Esophagus squamous epithelium (tissue), 5 donors: Measurements from ENCODE around the gene TPD52L2. TPM values are rescaled to one million over a fixed set of nuclear protein-coding genes. Genes with fewer than 3 reads are reported as not detected.
"Not testable (repeated sequence)": the region's sequence is repeated elsewhere in the genome, so short reads cannot be mapped to it uniquely, and the experiment has no call there.

Source experiments
- DNase-seq: peaks from one replicate; lab custom pipeline; 2025; lab: John Stamatoyannopoulos, UW
- H3K27ac ChIP-seq, 4 donors: fragments of 200-600 bp; sonication (generic); one replicate each; pipeline ENCODE4 v1.5.1; 2016 to 2019; ENCODE audit warnings: mild to moderate bottlenecking in 1 of 4
- H3K27me3 ChIP-seq, 4 donors: fragments of 200-600 bp; sonication (generic); 1 replicate in 3 of 4; 2 replicates in 1 of 4; pipeline versions ENCODE4 v1.5.1 to v1.6.0; 2017 to 2021; ENCODE audit warnings: antibody characterized with exemption in 1 of 4
- H3K36me3 ChIP-seq, 3 donors: fragments of 200-600 bp; sonication (generic); one replicate each; pipeline ENCODE4 v1.5.1; 2016 to 2019
- H3K4me1 ChIP-seq, 3 donors: fragments of 200-600 bp; sonication (generic); one replicate each; pipeline ENCODE4 v1.5.1; 2017 to 2019
- H3K4me3 ChIP-seq, 4 donors: fragments of 200-600 bp; sonication (generic); 1 replicate in 3 of 4; 2 replicates in 1 of 4; pipeline ENCODE4 v1.5.1; 2016 to 2019; ENCODE audit warnings: mild to moderate bottlenecking in 2 of 4, moderate library complexity in 1 of 4
- H3K9me3 ChIP-seq, 3 donors: fragments of 200-600 bp; sonication (generic); one replicate each; pipeline ENCODE4 v1.5.1; 2016 to 2019
- POLR2A ChIP-seq, 4 donors: fragments of 450-650 bp; IDR thresholded peaks; one replicate each; pipeline ENCODE4 v1.6.1; 2017; ENCODE audit warnings: antibody characterized with exemption in 4 of 4, mild to moderate bottlenecking in 4 of 4, moderate library complexity in 3 of 4
- WGBS, 2 donors: methylation state at CpG; one replicate each; pipeline ENCODE4 v1.1.5; 2018; 5-methylcytosine and 5-hydroxymethylcytosine counted together
- intact Hi-C: fragments of 100-400 bp; cut with DNase I; formaldehyde crosslinking; loops from one replicate; pipeline ENCODE4 v1.15.0; 2022
- total RNA-seq, 4 donors: library from RNA; depleted of rRNA; stranded (reverse); fragments of >200 nt; gene quantifications; one replicate each; pipeline ENCODE4 v1.1.0, GENCODE V29; 2016
- TF ChIP-seq, protein P1 (sequence below), 6 experiments: fragments of 450-650 bp in 4 of 6; fragments of 200-600 bp in 2 of 6; sonication (generic) in 2 of 6; IDR thresholded peaks; one replicate each; pipeline ENCODE4 v1.5.1; 2016 to 2019; ENCODE audit warnings: antibody characterized with exemption in 6 of 6, mild to moderate bottlenecking in 4 of 6, moderate library complexity in 4 of 6
- donor health status: DM: yes; HTN: yes; CAD: no.

The TPD52L2 gene
- total RNA-seq, 4 donors from 2014 or later, result 97.1 to 124 (median 116) TPM

DNA sequence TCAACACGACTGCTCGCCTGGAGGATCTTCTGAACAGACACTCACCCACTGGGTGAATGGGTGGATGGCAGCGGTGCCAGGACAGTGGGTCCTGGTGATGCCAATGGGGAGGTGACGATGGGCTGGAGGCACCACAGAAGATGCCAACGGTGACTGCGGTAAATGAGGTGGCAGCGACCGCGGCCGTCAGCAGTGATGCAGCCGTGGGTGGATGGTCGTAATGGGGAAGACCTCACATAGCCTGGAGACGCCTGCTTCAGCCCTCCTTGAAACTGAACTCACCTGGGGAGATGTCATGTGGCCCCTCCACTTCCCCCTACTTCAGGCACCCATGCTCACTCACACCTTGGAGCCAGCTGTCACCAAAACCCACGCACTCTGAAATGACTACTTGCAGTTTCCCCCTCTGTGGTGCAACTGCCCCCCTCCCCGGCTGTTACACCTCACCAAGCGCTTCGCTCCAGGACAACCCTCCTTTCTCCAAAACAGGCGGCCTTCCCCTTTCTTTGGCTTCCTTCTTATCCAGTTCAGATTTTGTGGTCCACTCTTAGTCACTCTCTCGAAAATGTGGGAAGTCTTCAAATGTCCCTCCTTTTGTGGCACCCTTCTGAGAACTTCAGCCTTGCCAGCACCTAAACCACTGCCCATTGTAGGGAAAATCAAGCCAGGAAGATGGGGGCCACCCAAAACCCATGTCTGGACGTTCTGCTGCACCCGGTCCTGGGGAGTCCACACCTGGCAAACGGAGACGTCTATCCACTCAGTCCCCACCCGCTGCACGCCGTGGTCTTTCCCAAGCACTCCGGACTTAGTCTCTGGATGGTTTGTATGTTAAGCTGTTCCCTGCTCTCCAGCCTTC, 14.2 kb upstream of the TPD52L2 start:
- Histone ChIP-seq H3K4me3 (no peak overlapping the region), H3K27me3 (peaks cover 0 to 75% (median 9%) of the 10 kb centered on the region in 4 donors), H3K4me1 (peaks cover 32 to 56% (median 34%) of the 10 kb centered on the region in 3 donors), H3K27ac (no peak overlapping the region), H3K9me3 (no peaks in the 10 kb centered on the region), H3K36me3 (no peaks in the 10 kb centered on the region)
- no peak for DNase-seq
- intact Hi-C loops, result no loop called here
- no peak for TF ChIP-seq POLR2A (IDR thresholded peaks at IDR 0.05)
- TF ChIP-seq, protein P1, sequence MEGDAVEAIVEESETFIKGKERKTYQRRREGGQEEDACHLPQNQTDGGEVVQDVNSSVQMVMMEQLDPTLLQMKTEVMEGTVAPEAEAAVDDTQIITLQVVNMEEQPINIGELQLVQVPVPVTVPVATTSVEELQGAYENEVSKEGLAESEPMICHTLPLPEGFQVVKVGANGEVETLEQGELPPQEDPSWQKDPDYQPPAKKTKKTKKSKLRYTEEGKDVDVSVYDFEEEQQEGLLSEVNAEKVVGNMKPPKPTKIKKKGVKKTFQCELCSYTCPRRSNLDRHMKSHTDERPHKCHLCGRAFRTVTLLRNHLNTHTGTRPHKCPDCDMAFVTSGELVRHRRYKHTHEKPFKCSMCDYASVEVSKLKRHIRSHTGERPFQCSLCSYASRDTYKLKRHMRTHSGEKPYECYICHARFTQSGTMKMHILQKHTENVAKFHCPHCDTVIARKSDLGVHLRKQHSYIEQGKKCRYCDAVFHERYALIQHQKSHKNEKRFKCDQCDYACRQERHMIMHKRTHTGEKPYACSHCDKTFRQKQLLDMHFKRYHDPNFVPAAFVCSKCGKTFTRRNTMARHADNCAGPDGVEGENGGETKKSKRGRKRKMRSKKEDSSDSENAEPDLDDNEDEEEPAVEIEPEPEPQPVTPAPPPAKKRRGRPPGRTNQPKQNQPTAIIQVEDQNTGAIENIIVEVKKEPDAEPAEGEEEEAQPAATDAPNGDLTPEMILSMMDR (IDR thresholded peaks at IDR 0.05), result no peak
- 57 to 64% methylated on average over 21 to 24 of the region's 27 CpGs for WGBS, 2 donors

DNA sequence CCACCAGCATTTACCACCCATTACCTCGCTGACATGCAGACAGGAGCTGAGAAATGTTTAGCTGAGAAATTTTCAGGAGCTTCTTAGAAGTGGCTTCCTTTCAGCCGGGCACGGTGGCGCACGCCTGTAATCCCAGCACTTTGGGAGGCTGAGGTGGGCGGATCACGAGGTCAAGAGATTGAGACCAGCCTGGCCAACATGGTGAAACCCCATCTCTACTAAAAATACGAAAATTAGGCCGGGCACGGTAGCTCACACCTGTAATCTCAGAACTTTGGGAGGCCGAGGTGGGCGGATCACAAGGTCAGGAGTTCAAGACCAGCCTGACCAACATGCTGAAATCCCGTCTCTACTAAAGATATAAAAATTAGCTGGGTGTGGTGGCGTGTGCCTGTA, 13.5 kb upstream of the TPD52L2 start:
- H3K27me3 ChIP-seq, result peaks cover 0 to 75% (median 9%) of the 10 kb centered on the region in 4 donors
- H3K27ac ChIP-seq, H3K36me3 ChIP-seq, H3K4me3 ChIP-seq, H3K9me3 ChIP-seq, intact Hi-C loops, DNase-seq: not testable (repeated sequence)
- 69 to 86% methylated on average over 7 to 8 of the region's 14 CpGs for WGBS, 2 donors
- peaks cover 26 to 53% (median 29%) of the 10 kb centered on the region in 3 donors for H3K4me1 ChIP-seq

DNA sequence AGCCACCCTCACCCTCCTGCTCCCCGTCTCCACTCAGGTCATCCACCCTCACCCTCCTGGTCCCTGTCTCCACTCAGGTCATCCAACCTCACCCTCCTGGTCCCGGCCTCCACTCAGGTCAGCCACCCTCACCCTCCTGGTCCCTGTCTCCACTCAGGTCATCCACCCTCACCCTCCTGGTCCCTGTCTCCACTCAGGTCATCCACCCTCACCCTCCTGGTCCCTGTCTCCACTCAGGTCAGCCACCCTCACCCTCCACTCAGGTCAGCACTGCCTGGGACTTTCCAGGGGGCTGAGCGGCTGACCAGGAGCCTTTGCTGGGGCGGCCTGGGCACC, 11.4 kb upstream of the TPD52L2 start:
- WGBS, 2 donors, result 49 to 65% methylated on average over 4 of the region's 4 CpGs
- intact Hi-C loops, H3K36me3 ChIP-seq, DNase-seq, H3K9me3 ChIP-seq, H3K4me3 ChIP-seq: not testable (repeated sequence)
- peak overlapping the region; percentile 62 to 81 (median 75) for H3K27ac ChIP-seq
- peaks cover 33 to 49% (median 35%) of the 10 kb centered on the region in 3 donors for H3K4me1 ChIP-seq
- H3K27me3 ChIP-seq, result peaks cover 0 to 74% (median 9%) of the 10 kb centered on the region in 4 donors

DNA sequence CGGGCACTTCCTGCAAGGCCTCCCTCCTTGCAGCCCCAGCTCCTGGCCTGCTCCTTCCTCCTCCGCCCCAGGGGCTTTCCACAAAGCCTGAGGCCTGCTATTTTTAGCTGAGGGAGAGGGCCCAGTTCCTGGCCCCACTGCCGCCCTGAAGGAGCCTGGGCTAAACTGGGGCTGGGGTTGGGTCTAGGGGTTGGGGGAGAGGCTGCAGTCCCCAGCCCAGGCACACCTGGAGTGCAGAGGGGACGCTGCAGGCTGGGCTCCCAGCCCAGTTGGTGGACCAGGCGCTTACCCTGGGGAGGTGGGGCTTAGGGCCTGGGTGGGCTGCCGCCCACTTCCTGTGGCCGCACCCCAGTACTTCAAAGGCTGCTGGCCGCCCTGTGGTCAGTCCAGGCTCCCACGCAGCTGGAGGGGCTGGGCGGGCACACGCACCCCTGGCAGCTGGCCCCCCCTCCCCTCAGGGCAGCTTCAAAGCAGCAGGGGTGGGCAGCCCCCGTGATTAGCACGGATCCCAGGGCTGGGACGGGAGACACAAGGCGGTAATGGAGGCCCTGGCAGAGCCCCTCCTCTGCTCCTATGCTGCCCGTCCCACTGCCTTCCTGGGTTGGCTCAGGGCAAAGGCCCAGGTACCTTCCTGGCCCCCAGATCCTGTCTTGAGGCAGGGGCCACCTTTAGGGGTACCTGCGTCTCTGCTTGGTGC, 10.9 kb upstream of the TPD52L2 start:
- Histone ChIP-seq H3K27ac (peak overlapping the region; percentile 62 to 81 (median 75)), H3K36me3 (no peaks in the 10 kb centered on the region), H3K4me3 (peak overlapping the region in 3 of 4 donors; percentile 0 to 36 (median 21)), H3K27me3 (peaks cover 0 to 75% (median 9%) of the 10 kb centered on the region in 4 donors), H3K4me1 (peaks cover 34 to 54% (median 40%) of the 10 kb centered on the region in 3 donors), H3K9me3 (no peaks in the 10 kb centered on the region)
- DNase-seq, result no peak
- intact Hi-C loops, result no loop called here
- 0 to 13% methylated on average over 1 of the region's 17 CpGs for WGBS, 2 donors
- TF ChIP-seq, protein P1 (IDR thresholded peaks at IDR 0.05), result peak in 1 of 6 experiments; percentile 3
- TF ChIP-seq POLR2A (IDR thresholded peaks at IDR 0.05), result no peak

DNA sequence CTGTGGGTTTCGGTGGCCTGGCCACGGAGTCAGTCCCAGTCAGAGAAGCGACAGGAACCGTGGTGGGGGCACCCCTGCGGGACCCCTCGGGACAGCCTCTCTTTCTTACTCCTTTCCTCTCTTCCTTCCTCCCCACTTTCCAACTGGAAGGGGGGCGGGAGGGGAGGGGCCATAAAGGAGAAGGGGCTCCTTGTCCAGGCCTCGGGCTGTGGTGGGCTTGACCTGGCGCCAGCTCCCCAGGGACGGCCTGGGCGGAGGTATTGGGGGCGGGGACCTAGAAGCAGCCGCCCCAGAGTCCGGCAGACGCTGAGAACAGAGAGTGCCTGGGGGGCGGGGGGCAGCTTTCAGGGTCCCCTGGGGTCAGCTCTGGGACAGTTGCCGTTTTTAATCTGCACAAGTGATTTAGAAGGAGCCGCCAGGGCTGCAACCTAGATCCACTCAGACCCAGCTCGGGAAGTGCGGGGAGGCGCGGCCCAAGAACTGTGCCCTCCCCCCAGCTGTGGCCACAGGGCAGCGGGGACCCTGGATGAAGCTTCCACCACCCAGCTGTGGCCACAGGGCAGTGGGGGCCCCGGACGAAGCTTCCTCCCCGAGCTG, 10.2 kb upstream of the TPD52L2 start:
- peak overlapping the region in 3 of 4 donors; percentile 0 to 36 (median 21) for H3K4me3 ChIP-seq
- peaks cover 34 to 59% (median 42%) of the 10 kb centered on the region in 3 donors for H3K4me1 ChIP-seq
- peaks cover 0 to 75% (median 9%) of the 10 kb centered on the region in 4 donors for H3K27me3 ChIP-seq
- intact Hi-C loops, result no loop called here
- no peak for TF ChIP-seq POLR2A (IDR thresholded peaks at IDR 0.05)
- TF ChIP-seq, protein P1 (IDR thresholded peaks at IDR 0.05), result no peak
- WGBS, 2 donors, result 10% methylated on average over 9 of the region's 26 CpGs; no CpG with 5 or more reads in 1 of the 2 donors
- no peaks in the 10 kb centered on the region for H3K9me3 ChIP-seq
- H3K36me3 ChIP-seq, result no peaks in the 10 kb centered on the region
- DNase-seq, result no peak
- H3K27ac ChIP-seq, result peak overlapping the region; percentile 62 to 81 (median 75)
